GM12878 (cell line): ENCODE results near the gene SBNO1. TPM values are rescaled to one million over a fixed set of nuclear protein-coding genes. Genes with fewer than 3 reads are reported as not detected.

ENCODE experiments used
- ATAC-seq: fragments of 200-7000 bp; cut with Tn5 transposase; 3 replicates; pipeline ENCODE4 v1.9.1; 2020; ENCODE audit warnings: mild to moderate bottlenecking, moderate library complexity
- BruUV-seq: library from RNA; stranded (reverse); fragments of 400-500 nt; replicated peaks from 2 replicates; lab custom pipeline; 2021; lab: Mats Ljungman, UMichigan
- CTCF ChIA-PET: fragments of 300-600 bp; sonication (Branson Sonifier 250); formaldehyde crosslinking; extraction: SDS; loops from one replicate; lab custom pipeline; 2021; ENCODE audit warnings: inconsistent platforms; lab: Yijun Ruan, JAX
- POLR2A ChIA-PET: fragments of 350-600 bp; formaldehyde crosslinking; extraction: SDS; loops from one replicate; lab custom pipeline; 2021; ENCODE audit warnings: inconsistent platforms; lab: Charles Lee
- RAD21 ChIA-PET: fragments of 300-600 bp; sonication (Branson Sonifier 250); formaldehyde crosslinking; loops from one replicate; lab custom pipeline; 2023; ENCODE audit warnings: antibody characterized with exemption; ENCODE audit not compliant: unreplicated experiment; lab: Charles Lee
- SMC1A ChIA-PET: fragments of 300-600 bp; sonication (Branson Sonifier 250); formaldehyde crosslinking; loops from one replicate; lab custom pipeline; 2023; ENCODE audit not compliant: unreplicated experiment, uncharacterized antibody; lab: Charles Lee
- DNase-seq: peaks from one replicate; pipeline ENCODE4 v3.0.0-alpha.2; 2011; ENCODE audit warnings: low read depth, low spot score
- FAIRE-seq: peaks from 3 replicates; lab custom pipeline; 2011; peaks lifted over from hg19 to GRCh38; lab: Jason Lieb, UNC
- H2AFZ ChIP-seq: 2 replicates; pipeline ENCODE4 v1.6.0; 2011; ENCODE audit warnings: low read depth, low read length, control low read depth; ENCODE audit not compliant: control insufficient read depth
- H3K27ac ChIP-seq: 2 replicates; pipeline ENCODE4 v1.5.1; 2011; ENCODE audit warnings: control low read depth; ENCODE audit not compliant: control insufficient read depth, insufficient read depth
- H3K27me3 ChIP-seq, 2 experiments: replicated peaks in 1 of 2; 2 replicates each; pipeline versions ENCODE4 v1.6.0 to v1.6.1; 2011; ENCODE audit warnings: low read length in 1 of 2; ENCODE audit not compliant: control insufficient read depth in 2 of 2, insufficient read depth in 2 of 2
- H3K36me3 ChIP-seq, 2 experiments: 2 replicates each; pipeline ENCODE4 v1.5.1; 2011; ENCODE audit warnings: low read length in 1 of 2; ENCODE audit not compliant: control insufficient read depth in 2 of 2, insufficient read depth in 2 of 2
- H3K4me1 ChIP-seq: 2 replicates; pipeline ENCODE4 v1.6.1; 2011; ENCODE audit warnings: mild to moderate bottlenecking, low read length, moderate library complexity, mixed read lengths; ENCODE audit not compliant: control insufficient read depth, insufficient read depth
- H3K4me2 ChIP-seq: 2 replicates; pipeline ENCODE4 v1.6.0; 2011; ENCODE audit warnings: control low read depth; ENCODE audit not compliant: control insufficient read depth, insufficient read depth
- H3K4me3 ChIP-seq: fragments of 200-600 bp; sonication (generic); 2 replicates; pipeline ENCODE4 v1.5.1; 2016
- H3K79me2 ChIP-seq: 2 replicates; pipeline ENCODE4 v1.6.0; 2011; ENCODE audit warnings: low read length; ENCODE audit not compliant: control insufficient read depth, insufficient read depth
- H3K9ac ChIP-seq: 2 replicates; pipeline ENCODE4 v1.8.0; 2011; ENCODE audit warnings: low read length, control low read depth, mixed read lengths; ENCODE audit not compliant: control insufficient read depth, insufficient read depth
- H3K9me3 ChIP-seq: replicated peaks from 3 replicates; pipeline ENCODE4 v1.5.1; 2011; ENCODE audit warnings: mild to moderate bottlenecking, low read length; ENCODE audit not compliant: control insufficient read depth, insufficient read depth
- H4K20me1 ChIP-seq: 2 replicates; pipeline ENCODE4 v1.6.0; 2011; ENCODE audit not compliant: control insufficient read depth, insufficient read depth
- BCL11A ChIP-seq: IDR thresholded peaks from 2 replicates; pipeline ENCODE4 v1.6.1; 2011; ENCODE audit warnings: low read depth, low read length
- CEBPZ ChIP-seq: fragments of 150-350 bp; IDR thresholded peaks from 2 replicates; pipeline ENCODE4 v1.6.1; 2016; ENCODE audit warnings: low read depth, low read length
- DPF2 ChIP-seq: fragments of 450-650 bp; IDR thresholded peaks from 2 replicates; pipeline ENCODE4 v1.6.1; 2017; ENCODE audit warnings: mild to moderate bottlenecking
- GABPA ChIP-seq: IDR thresholded peaks from 2 replicates; pipeline ENCODE4 v1.6.1; 2014; ENCODE audit warnings: antibody characterized with exemption, low read depth, mild to moderate bottlenecking, inconsistent platforms
- JUNB ChIP-seq: IDR thresholded peaks from 2 replicates; pipeline ENCODE4 v1.6.1; 2016; ENCODE audit warnings: antibody characterized with exemption, mild to moderate bottlenecking
- KDM1A ChIP-seq: fragments of 200-600 bp; sonication (generic); IDR thresholded peaks from 2 replicates; pipeline ENCODE4 v1.6.1; 2016; ENCODE audit warnings: borderline replicate concordance
- POLR2A ChIP-seq: IDR thresholded peaks from 2 replicates; pipeline ENCODE4 v1.6.1; 2011; ENCODE audit warnings: low read depth, mild to moderate bottlenecking, low read length
- POLR2AphosphoS2 ChIP-seq: IDR thresholded peaks from 2 replicates; pipeline ENCODE4 v1.6.1; 2011; ENCODE audit warnings: low read depth, mild to moderate bottlenecking, low read length, improper control_type of control experiment, moderate library complexity
- POU2F2 ChIP-seq: IDR thresholded peaks from 3 replicates; pipeline ENCODE4 v1.6.1; 2011; ENCODE audit warnings: low read depth, mild to moderate bottlenecking, low read length, borderline replicate concordance
- RBBP5 ChIP-seq: fragments of 200-600 bp; sonication (generic); conservative IDR thresholded peaks from 2 replicates; pipeline ENCODE4 v1.6.1; 2016
- TBL1XR1 ChIP-seq: IDR thresholded peaks from 2 replicates; pipeline ENCODE4 v1.6.1; 2012; ENCODE audit warnings: low read depth, low read length, improper control_type of control experiment
- WRNIP1 ChIP-seq: IDR thresholded peaks from 2 replicates; pipeline ENCODE4 v1.6.1; 2011; ENCODE audit warnings: low read depth, low read length, improper control_type of control experiment, borderline replicate concordance
- ZNF24 ChIP-seq: fragments of 450-650 bp; IDR thresholded peaks from 2 replicates; pipeline ENCODE4 v1.6.1; 2017; ENCODE audit warnings: antibody characterized with exemption, mild to moderate bottlenecking
- WGBS: methylation state at CpG from one replicate; pipeline ENCODE4 v1.1.6; 2016; ENCODE audit warnings: low lambda C conversion rate; ENCODE audit not compliant: insufficient replicate concordance, insufficient coverage; ENCODE audit errors: missing lambda C conversion rate; 5-methylcytosine and 5-hydroxymethylcytosine counted together
- in situ Hi-C: fragments of 300-500 bp; cut with MboI; formaldehyde crosslinking; loops from 9 replicates; pipeline ENCODE4 v1.14.3; 2018; ENCODE audit warnings: mixed read lengths
- intact Hi-C: fragments of 100-400 bp; cut with micrococcal nuclease; formaldehyde crosslinking; loops from one replicate; pipeline ENCODE4 v1.14.2; 2022; ENCODE audit not compliant: unreplicated experiment
- polyA plus RNA-seq, 11 experiments: library from polyadenylated mRNA; depleted of rRNA in 4 of 11; unstranded in 6 of 11; stranded (reverse) in 5 of 11; fragments of >200 nt; fragmentation: Nextera tagmentation in 4 of 11; fragmentation: Illumina TruSeq in 1 of 11; extraction: Ambion mirVana in 4 of 11; extraction: Trizol in 1 of 11; gene quantifications; 1 replicate in 1 of 11; 2 replicates in 10 of 11; pipeline versions ENCODE4 v1.2.1 to v1.2.3, GENCODE V29; 2011 to 2016; ENCODE audit warnings: inconsistent platforms in 2 of 11, missing spikeins in 2 of 11, low read depth in 1 of 11
- total RNA-seq, 4 experiments: library from RNA; depleted of rRNA in 3 of 4; stranded (reverse); fragments of >200 nt in 3 of 4; fragmentation: Illumina TruSeq in 1 of 4; extraction: Trizol in 1 of 4; gene quantifications; 2 replicates each; pipeline versions ENCODE4 v1.2.1 to v1.2.3, GENCODE V29; 2013 to 2021
- TF ChIP-seq, protein P1 (sequence below): IDR thresholded peaks from 2 replicates; pipeline ENCODE4 v1.6.1; 2011; ENCODE audit warnings: borderline replicate concordance, low read depth, mild to moderate bottlenecking, moderate library complexity, mixed read lengths, low read length; ENCODE audit not compliant: insufficient read depth; ENCODE audit errors: extremely low read length

The SBNO1 gene
- total and polyA plus RNA-seq, 10 of the 15 experiments (the other 5 are each of a cell fraction or from before 2014, with no cell fraction given), result 7.5 to 39.7 (median 20.9) TPM

- Histone ChIP-seq H2AFZ (no peak overlapping the region), H3K9me3 (no peaks in the 10 kb centered on the region), H3K4me1 (no peaks in the 10 kb centered on the region; the same call in 1 of the 2 replicates), H3K4me2 (no peak overlapping the region), H3K27ac (no peak overlapping the region), H3K27me3 (no peaks in the 10 kb centered on the region), H3K4me3 (no peak overlapping the region), H3K36me3 (peaks cover 5 to 8% of the 10 kb centered on the region in 2 experiments), H3K9ac (no peak overlapping the region), H4K20me1 (no peaks in the 10 kb centered on the region), H3K79me2 (no peaks in the 10 kb centered on the region)
- ChIA-PET POLR2A (no interaction called here), RAD21 (no interaction called here), SMC1A (no interaction called here), CTCF (interaction anchor here (1.2 kb wide), 1 partner anchor 23 kb away, joined by 4 read pairs; no protein-coding TSS in a partner anchor)
- ATAC-seq (no peak), FAIRE-seq (no peak), DNase-seq (no peak)
- no peak for TF ChIP-seq POU2F2
- BruUV-seq, result TSS peak; percentile 73
- in situ Hi-C loops, result no loop called here
- intact Hi-C loops, result no loop called here
- WGBS, result 88% methylated on average over 4 of the region's 4 CpGs
Observed at GRCh38 chr12:123261196-123261595, 103.5 kb downstream of the SBNO1 start.

DNA sequence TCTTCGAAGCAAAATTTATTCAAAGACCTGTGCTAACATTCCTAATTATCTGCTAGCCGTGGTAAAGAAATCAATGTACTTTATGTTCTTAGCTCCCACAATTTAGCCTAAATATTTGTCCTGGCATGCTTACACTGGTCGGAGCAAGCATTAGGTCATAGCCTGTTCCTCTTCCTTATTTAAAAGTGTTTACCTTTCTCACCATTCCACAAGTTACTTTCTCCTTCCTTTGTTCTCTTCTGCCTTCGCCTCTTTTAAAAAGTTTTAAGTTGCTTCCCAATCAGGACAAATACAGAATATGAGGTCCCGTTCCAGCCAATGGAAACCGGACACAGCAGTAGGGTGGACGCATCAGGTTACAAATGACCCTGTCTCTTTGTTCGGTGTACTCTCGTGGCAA, 104.6 kb downstream of the SBNO1 start:
- no peak overlapping the region for H3K4me3 ChIP-seq
- no peaks in the 10 kb centered on the region; the same call in 1 of the 2 replicates for H3K4me1 ChIP-seq
- ChIA-PET SMC1A (no interaction called here), POLR2A (no interaction called here), CTCF (interaction anchor here (2.2 kb wide), 1 partner anchor 22 kb away, joined by 8 read pairs; no protein-coding TSS in a partner anchor), RAD21 (no interaction called here)
- WGBS, result 89% methylated on average over 9 of the region's 9 CpGs
- H3K36me3 ChIP-seq, result peaks cover 9 to 10% of the 10 kb centered on the region in 2 experiments
- no peaks in the 10 kb centered on the region for H3K79me2 ChIP-seq
- H3K27ac ChIP-seq, result no peak overlapping the region
- BruUV-seq, result no TSS peak
- H4K20me1 ChIP-seq, result no peaks in the 10 kb centered on the region
- H2AFZ ChIP-seq, result no peak overlapping the region
- H3K27me3 ChIP-seq, result no peaks in the 10 kb centered on the region
- in situ Hi-C loops (no loop called here), intact Hi-C loops (no loop called here)
- no peak for DNase-seq
- H3K4me2 ChIP-seq, result no peak overlapping the region
- H3K9ac ChIP-seq, result no peak overlapping the region
- ATAC-seq, result no peak
- TF ChIP-seq, protein P1, sequence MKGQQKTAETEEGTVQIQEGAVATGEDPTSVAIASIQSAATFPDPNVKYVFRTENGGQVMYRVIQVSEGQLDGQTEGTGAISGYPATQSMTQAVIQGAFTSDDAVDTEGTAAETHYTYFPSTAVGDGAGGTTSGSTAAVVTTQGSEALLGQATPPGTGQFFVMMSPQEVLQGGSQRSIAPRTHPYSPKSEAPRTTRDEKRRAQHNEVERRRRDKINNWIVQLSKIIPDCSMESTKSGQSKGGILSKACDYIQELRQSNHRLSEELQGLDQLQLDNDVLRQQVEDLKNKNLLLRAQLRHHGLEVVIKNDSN, result no peak
- TF ChIP-seq KDM1A, result no peak
- TF ChIP-seq GABPA, result no peak
- TF ChIP-seq BCL11A, result no peak
- no peak for TF ChIP-seq CEBPZ
- TF ChIP-seq POLR2AphosphoS2, result no peak
- TF ChIP-seq TBL1XR1, result no peak
- no peak for TF ChIP-seq JUNB
- no peak for TF ChIP-seq DPF2
- no peak for TF ChIP-seq POLR2A
- TF ChIP-seq RBBP5, result no peak
- TF ChIP-seq ZNF24, result no peak
- TF ChIP-seq WRNIP1, result no peak
- H3K9me3 ChIP-seq, result no peaks in the 10 kb centered on the region
- no peak for FAIRE-seq
